OCI-M2 (cell line): Measurements from ENCODE around the gene KRTAP5-2.
"Not testable (repeated sequence)": the region's sequence is repeated elsewhere in the genome, so short reads cannot be mapped to it uniquely, and the experiment has no call there.

Source experiments
- DNase-seq: peaks from one replicate; lab custom pipeline; 2025; ENCODE audit not compliant: unreplicated experiment; lab: John Stamatoyannopoulos, UW

The KRTAP5-2 gene, protein sequence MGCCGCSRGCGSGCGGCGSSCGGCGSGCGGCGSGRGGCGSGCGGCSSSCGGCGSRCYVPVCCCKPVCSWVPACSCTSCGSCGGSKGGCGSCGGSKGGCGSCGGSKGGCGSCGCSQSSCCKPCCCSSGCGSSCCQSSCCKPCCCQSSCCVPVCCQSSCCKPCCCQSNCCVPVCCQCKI

DNA sequence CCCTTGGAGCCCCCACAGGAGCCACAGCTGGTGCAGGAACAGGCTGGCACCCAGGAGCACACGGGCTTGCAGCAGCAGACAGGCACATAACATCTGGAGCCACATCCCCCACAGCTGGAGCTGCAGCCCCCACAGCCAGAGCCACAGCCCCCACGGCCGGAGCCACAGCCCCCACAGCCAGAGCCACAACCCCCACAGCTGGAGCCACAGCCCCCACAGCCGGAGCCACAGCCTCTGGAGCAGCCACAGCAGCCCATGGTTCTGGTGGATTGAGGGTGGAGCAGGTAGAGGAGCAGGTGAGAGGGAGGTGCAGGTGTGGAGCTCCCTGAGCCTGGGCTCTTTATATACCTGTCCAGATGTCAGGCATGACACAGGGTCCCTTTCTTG, at the start of gene KRTAP5-2:
TSS of gene KRTAP5-2 (minus strand) at position 301 of the 387 bp plus-strand sequence. CDS start at position 257, 44 bp downstream.
- no peak for DNase-seq

DNA sequence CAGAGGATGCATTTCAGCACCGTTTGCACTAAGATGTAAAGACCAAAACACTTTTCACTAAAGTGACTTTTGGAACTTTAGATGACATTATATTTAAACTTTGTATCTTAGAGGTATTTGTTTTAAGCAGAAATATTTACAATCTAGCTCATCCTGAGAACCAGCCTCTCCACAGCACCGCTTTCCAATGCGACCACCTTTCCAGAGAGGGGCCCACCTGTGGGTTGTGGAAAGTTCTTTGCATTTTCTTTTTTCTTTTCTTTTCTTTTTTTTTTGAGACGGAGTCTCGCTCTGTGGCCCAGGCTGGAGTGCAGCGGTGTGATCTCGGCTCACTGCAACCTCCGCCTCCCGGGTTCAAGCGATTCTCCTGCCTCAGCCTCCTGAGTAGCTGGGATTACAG, 48.4 kb upstream of the KRTAP5-2 start:
- not testable (repeated sequence) for DNase-seq

DNA sequence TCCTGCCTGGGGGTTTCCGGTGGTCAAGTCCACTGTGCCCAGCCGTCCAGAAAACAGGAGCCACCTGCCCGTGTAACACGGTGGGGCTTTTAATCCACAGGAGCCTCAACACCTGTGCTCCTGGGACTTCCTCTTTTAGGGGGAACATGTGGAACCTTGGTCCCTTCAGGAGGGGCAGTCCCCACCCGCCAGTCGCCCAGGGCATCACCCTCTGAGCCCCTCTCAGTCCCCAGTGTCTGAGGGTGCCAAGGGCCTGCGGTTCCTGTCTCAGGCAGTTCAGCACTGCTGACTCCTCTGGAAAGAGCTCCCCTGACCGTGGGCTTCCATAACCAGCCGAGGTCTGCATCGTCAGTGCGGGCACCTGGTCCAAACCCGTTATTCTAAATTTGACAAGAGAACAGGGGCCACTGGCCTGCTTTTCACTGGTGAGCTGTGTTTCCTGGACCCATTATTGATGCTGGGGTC, 47.3 kb upstream of the KRTAP5-2 start:
- DNase-seq: no peak

DNA sequence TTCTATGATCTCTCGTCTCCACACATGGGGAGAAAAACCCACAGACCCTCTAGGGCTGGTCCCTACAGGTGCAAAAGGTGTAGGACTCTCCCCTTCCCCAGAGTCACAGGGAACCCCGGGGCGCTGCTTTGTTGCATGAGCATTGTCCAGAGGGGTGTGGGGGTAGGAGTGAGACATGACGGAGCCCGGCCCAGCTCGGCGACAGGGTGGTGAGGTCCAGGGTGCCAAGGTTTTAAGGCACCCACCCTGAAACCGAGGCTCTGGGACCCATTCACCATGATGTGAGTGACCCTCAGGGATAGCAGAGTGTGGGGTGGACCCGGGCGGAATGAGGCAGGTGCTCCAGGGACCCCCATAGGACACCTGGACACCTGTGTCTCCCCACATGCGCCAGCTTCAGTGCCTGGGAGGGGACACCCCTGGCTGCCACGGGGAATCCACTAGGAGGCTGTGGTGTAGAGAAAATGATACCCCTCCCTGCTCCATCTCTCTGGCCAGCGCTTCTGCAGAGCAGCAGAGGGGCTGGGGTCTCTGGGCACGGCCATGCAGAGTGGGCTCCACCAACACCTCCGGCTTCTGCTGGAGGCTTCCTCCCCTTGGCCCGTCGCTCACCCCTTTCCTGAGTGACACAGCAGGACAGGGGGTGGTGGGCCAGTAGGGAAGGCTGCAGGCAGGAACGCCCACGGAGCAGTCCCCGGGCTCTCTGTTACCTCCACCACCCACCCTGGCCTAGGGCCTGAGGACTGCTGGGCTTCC, 46.7 kb upstream of the KRTAP5-2 start:
- no peak for DNase-seq

DNA sequence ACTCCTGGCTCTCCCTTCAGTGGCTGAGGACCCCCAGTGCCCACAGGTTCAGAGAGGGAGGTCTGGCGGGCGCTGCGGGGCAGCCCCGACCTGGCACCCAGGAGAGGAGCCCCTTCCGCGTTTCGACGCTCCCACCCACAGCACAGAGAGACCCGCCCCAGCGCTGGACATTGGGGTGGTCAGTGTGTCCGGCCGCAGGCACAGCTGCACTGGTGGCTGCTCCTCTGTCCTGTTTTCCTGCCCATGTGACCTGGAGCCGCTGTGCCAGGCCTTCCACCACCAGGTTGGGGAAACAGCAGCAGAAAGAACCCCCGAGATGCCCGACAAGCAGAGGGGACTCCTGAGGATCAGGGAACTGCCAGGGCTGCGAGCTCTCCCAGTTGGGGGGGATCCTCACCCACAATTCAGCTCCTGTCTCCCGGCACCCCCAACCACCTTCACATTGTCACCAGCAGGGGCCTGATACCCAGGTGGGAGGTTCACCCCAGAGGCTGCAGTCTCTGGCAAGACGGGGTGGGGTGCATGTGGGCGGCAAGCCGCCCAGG, 45.1 kb upstream of the KRTAP5-2 start:
- DNase-seq: no peak

DNA sequence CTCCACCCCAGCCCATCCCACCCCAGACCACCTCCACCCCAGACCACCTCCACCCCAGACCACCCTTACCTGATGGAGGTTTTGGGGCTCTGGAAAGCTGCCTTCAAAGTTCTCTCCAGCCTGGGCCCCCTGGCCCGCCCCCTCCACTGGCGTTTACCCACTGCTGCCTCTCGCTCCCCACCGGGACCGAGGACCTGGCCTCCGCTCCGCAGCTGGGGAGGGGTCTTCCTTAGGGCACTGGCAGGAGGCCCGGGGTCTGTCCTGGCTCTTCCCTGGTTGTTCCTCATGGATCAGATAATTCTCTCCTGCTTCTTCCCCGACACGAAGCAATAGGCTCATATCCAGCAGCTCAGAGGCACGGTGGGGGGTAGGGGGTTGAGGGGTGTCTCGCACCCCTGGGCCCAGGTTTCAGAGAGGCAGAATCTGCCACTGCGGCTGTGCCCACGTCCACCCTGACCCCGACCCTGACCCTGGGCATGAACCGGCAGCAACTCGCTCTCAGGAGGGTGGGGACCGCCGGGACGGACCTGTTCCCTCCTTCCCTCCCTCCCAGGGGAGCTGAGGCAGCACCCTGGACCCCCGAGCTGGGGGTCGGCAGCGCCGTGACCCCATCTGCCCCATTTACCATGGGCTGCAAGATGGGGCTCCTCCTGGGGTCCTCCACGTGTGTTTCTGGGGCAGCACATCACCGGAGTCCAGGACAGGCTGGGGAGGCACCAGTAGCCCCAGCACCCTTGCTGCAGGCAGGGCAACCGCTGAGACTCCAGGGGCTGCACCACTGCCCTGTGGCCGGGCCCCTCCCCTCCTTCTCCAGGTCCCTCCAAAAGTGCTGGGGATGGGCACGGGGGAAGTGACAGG, 44.4 kb upstream of the KRTAP5-2 start:
- no peak for DNase-seq

DNA sequence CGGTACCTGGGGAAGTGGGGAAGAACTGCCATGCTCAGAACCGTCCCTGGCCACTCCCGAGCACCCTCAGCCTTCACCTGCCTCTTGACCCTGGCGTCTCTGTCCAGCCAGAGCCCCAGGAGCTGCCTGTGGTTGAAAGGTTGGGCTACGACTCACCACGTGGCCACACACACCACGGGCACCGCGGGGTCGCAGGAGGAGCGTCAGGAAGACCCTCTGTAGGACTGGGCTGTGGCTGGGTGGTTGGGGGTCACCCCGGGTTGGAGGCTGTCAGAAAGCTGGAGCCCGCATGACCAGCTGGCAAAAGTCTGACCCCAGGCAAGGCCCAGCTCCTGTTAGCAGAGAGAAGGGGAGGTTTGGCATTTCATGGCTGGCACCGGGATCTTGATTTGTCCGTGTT, 43.0 kb upstream of the KRTAP5-2 start:
- no peak for DNase-seq

DNA sequence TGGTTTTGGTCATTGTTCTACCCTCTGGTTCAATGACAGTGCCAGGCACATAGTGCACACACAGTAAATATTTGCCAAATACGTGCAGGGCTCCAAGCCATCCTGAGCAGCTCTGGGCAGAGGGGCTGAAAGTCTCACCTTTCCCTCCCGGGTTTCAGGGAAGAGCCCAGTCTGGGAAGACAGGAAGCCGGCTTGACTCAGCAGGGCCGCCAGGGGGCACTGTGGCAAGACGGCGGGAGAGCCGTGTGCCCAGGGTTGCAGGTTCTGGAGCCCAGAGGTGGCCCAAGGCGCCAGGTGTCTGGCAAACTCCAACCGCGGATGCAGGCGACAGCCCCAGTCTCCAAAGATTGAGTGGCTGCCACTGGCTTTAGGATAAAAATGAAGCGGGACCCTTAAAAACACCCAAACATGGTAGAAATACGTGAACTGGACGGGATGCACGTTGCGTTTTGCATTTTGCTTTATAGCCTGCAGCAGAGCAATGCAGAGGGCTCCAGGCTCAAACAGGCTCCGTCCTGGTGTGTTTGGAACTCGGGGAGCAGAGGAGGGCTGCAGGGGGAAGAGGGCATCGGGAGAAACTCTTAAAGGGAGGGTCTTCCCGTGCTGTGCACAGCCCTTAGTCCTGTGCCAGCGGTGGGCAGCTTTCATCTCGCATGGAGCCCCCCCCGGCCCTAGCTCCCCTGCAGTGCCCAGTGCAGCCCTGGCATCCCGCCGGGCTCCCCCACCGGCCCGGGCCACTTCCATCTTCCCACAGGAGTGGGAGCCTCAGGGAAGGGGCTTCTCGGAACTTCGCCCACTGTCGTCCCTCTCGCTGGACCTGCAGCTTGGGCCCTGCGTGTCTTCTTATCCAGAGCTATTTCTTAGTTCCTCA, 42.2 kb upstream of the KRTAP5-2 start:
- DNase-seq: no peak

DNA sequence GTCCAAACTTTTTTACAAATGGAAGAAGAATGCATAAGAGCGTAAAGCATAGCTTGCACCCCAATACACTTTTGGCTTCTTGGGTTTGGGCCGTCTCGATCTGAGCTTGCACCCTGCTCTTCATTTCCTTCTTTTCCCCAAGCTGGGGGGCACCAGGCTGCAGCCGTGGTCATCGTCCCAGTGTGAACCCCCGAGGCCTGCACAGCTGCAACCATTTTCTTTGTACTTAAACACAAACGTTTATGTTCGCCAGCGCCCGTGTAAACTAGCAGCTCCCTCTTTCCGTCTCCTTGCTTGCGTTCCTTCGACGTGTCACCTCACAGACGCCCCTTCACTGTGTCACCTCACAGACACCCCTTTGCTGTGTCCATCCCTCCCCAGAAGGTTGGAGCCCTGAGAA, 41.6 kb upstream of the KRTAP5-2 start:
- DNase-seq: no peak

DNA sequence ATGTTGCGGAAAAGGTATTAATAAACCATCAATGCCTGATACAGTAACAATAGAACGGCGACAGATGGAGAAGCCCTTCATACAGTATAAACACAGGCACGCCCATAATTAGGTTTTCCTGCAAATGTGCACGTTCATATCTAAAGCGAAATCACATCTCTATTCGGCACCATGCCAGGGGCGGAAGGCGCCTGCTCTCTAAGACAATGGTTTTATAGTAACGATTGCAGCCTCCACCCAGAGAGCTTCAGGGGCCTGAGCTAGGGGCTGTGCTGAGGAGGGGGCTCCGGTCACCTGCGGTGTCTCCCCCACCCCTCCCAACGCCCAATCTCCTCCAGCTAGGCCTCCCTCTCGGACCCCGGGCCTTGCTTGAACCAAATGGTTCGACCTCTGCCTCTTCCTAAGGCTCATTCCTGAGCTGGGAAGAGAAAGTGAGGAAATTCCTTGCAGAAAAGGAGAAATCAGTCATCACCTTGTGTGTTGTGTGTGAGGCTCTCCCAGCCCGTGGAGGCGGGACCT, 41.1 kb upstream of the KRTAP5-2 start:
- DNase-seq: no peak

DNA sequence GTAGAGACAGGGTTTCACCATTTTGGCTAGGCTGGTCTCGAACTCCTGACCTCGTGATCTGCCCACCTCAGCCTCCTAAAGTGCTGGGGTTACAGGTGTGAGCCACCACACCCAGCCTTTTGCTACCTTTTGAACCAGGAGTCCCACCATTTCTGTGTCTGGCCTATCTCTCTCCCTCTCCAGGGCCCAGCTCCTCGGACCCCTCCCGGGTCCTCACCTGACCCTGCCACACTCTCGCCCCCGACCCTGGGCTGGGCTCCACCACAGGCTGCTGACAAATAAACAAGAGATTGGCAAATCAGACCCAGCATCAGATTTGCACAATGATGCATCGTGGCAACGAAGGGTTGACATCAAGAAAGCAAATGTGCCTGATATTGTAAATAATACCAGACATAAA, 40.2 kb upstream of the KRTAP5-2 start:
- no peak for DNase-seq

DNA sequence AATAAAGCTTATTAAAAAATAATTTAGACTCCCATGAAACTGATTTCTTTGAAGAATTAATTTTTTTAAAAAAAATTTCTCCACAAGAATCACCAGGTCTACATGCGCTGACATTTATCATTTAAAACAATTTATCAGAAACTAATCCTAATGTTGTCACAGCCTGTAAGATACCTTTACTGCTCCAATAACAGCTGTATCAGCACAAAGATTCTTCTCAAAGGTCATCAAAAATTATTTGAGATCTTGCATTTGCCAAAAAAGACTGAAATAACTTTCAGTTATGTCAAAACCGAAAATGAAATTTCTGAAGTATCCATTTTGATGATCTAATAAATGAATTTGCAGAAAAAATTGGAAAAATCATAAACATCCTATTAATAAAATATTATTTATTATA, 39.5 kb upstream of the KRTAP5-2 start:
- no peak for DNase-seq

DNA sequence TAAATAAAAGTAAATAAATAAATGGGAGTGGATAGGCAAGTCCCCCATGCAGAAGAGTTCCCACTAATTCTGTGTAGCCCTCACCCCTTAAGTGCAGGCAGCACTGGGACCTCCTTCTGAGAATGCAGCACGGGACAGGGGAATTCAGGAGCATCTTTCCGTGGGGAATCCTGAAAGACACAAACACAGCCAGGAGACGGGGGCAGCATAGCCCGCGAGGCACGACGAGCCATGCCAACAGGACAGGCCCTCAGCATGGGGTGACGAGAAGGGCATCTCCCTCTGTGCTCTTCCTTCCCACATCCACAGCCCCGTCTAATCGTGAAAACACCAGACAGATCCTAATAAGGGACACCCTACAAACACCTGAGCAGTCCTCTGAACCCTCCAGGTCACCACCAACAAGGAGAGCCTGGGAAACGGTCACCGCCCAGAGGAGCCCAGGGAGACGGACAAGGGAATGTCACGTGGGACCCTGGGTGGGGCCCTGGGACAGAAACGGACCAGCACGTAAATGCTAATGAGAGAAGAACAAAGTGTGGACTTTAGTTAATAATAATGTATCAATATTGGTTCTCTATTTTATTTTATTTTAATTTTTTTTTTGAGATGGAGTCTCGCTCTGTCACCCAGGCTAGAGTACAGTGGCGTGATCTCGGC, 38.3 kb upstream of the KRTAP5-2 start:
- DNase-seq: no peak

DNA sequence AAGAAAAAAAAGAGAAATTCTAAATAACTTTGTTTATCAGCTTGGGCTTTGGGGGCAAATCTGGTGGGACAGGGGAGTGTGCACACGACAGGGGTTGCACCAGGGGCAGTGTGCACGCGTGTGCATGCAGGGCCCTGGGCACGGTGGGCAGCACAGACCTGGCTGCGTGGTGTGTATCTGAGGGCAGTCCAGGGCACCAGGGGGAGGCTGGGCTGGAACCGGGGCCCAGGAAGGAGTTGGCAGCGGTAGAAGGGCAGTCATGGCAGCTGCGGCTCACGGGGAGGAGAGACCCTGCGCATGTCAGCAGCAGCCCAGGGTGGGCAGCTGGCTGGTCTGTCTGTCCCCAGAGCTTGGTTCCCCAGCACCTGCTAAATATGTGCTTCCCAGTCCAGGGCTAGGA, 35.8 kb upstream of the KRTAP5-2 start:
- no peak for DNase-seq

DNA sequence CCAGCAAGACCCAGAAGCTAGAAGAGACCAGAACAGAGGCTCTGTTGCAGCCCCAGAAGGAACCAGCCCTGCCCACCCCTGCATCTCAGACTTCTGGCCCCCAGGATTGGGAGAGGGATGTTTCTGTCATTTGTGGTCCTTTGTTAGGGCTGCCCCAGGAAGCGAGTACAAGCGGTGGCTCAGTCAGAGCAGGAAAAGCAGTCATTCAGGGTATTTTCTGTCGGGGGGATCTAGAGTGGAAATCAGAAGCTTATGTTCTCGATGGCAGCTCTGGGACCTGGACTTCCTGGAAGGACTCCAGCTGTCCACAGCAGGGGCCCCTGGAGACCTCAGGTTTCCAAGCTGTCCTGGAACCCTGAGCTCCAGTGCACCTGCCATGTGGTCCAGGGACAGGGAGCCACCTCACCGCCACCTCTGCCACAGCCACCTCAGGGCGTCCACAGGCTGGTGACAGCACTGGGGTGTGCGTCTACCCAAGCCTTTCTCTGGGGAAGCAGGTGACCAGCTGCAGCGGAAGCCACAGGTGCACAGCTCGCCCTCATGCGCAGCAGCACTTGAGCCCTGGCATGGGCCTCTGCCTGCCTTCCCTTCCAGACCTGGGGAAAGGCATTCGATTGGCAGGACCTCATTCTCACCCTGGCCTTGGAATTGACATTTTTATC, 34.1 kb upstream of the KRTAP5-2 start:
- DNase-seq: no peak

DNA sequence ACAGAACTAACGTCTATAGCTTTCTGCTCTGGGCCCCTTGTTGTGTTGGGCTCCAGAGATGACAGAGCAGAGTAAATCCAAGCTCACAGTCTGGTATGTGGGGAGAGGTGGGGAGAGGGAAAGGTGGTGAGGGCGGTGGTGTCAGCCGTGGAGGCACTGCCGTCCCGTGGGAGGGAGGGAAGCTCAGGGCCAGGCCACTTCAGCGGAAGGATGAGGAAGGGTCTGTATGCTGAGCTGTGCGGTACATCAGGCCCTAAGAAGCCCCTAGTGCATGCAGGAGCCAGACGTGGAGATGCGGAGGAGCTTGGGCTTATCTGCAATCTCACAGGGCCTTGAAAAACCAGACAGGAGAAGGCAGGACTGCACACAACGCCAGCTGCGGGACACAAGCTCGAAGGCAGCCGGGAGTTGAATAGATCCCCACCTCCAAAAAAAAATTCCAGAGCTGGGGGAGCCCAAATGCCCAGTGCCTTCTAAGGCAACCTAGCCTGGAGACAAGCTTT, 33.0 kb upstream of the KRTAP5-2 start:
- no peak for DNase-seq

DNA sequence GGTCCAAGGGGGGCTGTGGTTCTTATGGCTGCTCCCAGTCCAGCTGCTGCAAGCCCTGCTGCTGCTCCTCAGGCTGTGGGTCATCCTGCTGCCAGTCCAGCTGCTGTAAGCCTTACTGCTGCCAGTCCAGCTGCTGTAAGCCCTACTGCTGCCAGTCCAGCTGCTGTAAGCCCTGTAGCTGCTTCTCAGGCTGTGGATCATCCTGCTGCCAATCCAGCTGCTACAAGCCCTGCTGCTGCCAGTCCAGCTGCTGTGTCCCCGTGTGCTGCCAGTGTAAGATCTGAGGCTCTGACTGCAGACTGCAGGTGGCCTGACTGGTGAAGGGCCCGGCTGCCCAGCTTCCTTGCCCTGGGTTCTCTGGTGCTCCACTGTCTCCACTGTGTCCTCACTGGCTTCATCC, 32.2 kb upstream of the KRTAP5-2 start:
- no peak for DNase-seq

DNA sequence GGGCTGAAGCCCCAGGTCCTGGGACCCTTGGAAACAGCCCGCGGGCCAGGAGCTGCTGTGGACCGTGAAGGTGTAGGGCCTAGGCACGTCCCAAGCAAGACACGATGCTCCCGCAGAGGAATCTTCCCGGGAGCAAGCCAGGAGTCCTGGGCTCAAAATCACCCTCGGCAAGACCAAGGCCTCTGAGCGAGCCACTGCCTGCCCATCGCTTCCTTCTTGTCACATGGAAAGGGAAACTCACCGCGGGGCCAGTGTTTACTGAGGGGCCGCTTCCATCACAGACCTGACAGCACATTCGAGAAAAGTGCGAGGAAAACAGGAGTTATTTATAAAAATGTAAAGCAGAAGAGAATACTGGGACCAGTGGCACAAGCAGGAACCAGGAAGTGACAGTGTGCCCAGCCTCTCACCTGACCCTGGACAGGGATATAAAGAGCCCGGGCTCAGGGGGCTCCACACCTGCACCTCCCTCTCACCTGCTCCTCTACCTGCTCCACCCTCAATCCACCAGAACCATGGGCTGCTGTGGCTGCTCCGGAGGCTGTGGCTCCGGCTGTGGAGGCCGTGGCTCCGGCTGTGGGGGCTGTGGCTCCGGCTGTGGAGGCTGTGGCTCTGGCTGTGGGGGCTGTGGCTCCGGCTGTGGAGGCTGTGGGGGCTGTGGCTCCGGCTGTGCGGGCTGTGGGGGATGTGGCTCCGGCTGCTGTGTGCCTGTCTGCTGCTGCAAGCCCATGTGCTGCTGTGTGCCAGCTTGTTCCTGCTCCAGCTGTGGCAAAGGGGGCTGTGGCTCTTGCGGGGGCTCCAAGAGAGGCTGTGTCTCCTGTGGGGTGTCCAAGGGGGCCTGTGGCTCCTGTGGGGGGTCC, 31.5 kb upstream of the KRTAP5-2 start, which contains the start of gene KRTAP5-5:
TSS of gene KRTAP5-5 (plus strand) at position 450 of the 860 bp plus-strand sequence. CDS start at position 516, 66 bp downstream.
- DNase-seq: no peak
